ENCODE results near the gene FTCD. TPM values are rescaled to one million over a fixed set of nuclear protein-coding genes. Genes with fewer than 3 reads are reported as not detected.
A peak's percentile ranks its signal among the peaks of the same experiment; 100 is the strongest.

FTCD gene
- total RNA-seq, 4 donors from 2014 or later = not detected

DNA sequence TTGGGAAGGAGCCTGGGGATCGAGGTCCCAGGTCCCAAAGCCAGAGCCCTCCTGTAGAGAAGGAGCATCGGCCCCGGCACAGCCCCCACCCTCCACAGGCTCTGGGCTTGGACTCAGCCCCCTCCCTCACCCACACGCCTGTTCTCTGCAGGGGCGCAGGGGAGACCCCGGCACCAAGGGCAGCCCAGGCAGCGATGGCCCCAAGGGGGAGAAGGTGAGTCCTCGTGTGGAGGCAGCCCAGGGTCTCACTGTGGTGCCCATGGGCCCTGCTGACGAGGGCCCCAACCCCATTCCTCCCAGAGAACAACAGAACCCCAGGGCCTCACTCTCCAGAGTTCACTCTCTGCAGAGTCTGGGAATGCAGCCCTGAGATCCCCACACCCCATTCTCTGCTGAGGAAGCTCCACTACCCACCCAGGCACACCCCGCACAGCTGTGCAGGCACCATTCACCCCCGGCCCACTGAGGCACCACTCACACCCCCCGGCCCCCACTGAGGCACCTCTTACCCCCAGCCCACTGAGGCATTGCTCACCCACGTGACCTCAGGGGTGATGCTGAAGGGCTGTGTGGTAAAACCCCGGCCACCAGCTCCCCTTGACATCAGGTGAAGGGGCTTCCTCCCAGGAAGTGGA is 35.6 kb downstream of the FTCD start:
- Histone ChIP-seq H3K27ac (no peak overlapping the region), H3K27me3 (no peaks in the 10 kb centered on the region), H3K4me1 (peaks cover 6% of the 10 kb centered on the region), H3K36me3 (peaks cover 84% of the 10 kb centered on the region), H3K9me3 (no peaks in the 10 kb centered on the region), H3K4me3 (no peak overlapping the region)
- WGBS = 86% methylated on average over 9 of the region's 14 CpGs
- TF ChIP-seq POLR2AphosphoS5 (IDR thresholded peaks at IDR 0.05) (no peak), POLR2A (IDR thresholded peaks at IDR 0.05) (no peak), EP300 (IDR thresholded peaks at IDR 0.05) (no peak)
- TF ChIP-seq, protein P1, sequence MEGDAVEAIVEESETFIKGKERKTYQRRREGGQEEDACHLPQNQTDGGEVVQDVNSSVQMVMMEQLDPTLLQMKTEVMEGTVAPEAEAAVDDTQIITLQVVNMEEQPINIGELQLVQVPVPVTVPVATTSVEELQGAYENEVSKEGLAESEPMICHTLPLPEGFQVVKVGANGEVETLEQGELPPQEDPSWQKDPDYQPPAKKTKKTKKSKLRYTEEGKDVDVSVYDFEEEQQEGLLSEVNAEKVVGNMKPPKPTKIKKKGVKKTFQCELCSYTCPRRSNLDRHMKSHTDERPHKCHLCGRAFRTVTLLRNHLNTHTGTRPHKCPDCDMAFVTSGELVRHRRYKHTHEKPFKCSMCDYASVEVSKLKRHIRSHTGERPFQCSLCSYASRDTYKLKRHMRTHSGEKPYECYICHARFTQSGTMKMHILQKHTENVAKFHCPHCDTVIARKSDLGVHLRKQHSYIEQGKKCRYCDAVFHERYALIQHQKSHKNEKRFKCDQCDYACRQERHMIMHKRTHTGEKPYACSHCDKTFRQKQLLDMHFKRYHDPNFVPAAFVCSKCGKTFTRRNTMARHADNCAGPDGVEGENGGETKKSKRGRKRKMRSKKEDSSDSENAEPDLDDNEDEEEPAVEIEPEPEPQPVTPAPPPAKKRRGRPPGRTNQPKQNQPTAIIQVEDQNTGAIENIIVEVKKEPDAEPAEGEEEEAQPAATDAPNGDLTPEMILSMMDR (IDR thresholded peaks at IDR 0.05) = no peak
- DNase-seq (ENCODE audit: low spot score in 2 of 2) = peak; percentile 43 to 77

DNA sequence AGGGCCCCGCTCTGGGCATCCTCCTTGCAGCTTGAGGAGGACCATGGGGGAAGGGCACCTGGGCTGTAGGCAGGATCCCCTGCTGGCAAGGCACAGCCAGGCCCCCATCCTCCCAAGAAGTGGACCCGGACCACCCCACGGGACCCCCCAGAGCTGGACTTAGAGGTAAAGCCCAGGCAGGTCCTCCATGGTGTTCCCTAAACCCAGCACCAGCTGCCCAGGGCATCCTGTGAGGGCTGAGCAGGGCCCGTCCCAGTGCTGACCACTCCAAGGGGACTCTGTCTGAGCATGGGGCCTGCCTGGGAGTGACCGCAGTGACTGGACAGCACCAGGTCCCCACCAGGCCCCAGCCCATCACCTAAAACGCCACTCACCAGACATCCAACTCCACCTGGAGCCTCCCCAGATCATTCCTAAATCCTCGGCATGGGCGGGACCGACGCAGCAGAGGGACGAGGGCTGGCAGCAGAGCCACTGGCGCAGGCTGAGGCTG is 36.2 kb downstream of the FTCD start:
- WGBS = no CpG with 5 or more reads among the region's 12 CpGs
- Histone ChIP-seq H3K4me1 (peaks cover 6% of the 10 kb centered on the region), H3K4me3 (no peak overlapping the region), H3K27me3 (no peaks in the 10 kb centered on the region), H3K9me3 (no peaks in the 10 kb centered on the region), H3K27ac (no peak overlapping the region), H3K36me3 (peaks cover 80% of the 10 kb centered on the region)
- DNase-seq (ENCODE audit: low spot score in 2 of 2) = peak; percentile 57 to 81
- TF ChIP-seq POLR2A (IDR thresholded peaks at IDR 0.05) = no peak
- TF ChIP-seq, protein P1 (IDR thresholded peaks at IDR 0.05) = no peak
- TF ChIP-seq POLR2AphosphoS5 (IDR thresholded peaks at IDR 0.05) = no peak
- TF ChIP-seq EP300 (IDR thresholded peaks at IDR 0.05) = no peak

DNA sequence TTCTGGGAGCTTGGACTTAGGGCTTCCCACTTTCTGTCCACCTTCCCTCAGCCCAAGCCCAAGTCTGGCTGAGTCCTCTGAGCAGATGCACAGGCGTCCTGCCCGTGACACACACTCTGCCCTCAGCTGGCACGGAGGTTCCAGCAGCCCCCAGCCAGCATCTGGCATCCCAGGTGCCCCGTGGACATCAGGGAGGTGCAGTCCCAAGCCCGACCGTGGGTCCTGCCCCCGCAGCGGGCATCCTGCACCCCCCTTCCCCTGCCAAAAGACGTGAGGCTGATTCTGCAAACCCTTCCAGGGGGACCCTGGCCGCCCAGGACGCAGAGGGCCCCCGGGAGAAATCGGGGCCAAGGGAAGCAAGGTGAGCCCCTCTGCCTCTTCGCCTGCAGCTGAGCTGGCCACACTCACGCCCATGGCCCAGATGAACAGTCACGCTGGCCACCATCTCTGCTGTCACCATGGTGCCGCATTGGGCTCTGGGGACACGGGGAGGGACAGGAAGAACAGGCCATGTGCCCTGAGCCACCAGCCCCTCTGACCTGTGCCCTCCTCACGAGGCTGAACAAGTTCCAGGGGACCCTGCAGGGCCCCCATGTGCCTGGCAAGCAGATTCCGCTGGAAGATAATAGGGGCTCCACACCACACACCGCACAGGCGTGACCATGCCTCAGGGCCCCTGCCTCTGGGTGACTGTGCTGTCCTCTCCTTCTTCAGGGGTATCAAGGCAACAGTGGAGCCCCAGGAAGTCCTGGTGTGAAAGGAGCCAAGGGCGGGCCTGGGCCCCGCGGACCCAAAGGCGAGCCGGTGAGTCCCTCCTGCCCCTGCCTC is 36.8 kb downstream of the FTCD start:
- Histone ChIP-seq H3K4me1 (peaks cover 6% of the 10 kb centered on the region), H3K9me3 (no peaks in the 10 kb centered on the region), H3K27ac (no peak overlapping the region), H3K4me3 (no peak overlapping the region), H3K36me3 (peaks cover 85% of the 10 kb centered on the region), H3K27me3 (no peaks in the 10 kb centered on the region)
- TF ChIP-seq, protein P1 (IDR thresholded peaks at IDR 0.05) = no peak
- no peak for TF ChIP-seq POLR2A (IDR thresholded peaks at IDR 0.05)
- no peak for TF ChIP-seq EP300 (IDR thresholded peaks at IDR 0.05)
- no peak for TF ChIP-seq POLR2AphosphoS5 (IDR thresholded peaks at IDR 0.05)
- WGBS = 86% methylated on average over 9 of the region's 27 CpGs
- DNase-seq (ENCODE audit: low spot score in 2 of 2) = peak; percentile 60 to 76

DNA sequence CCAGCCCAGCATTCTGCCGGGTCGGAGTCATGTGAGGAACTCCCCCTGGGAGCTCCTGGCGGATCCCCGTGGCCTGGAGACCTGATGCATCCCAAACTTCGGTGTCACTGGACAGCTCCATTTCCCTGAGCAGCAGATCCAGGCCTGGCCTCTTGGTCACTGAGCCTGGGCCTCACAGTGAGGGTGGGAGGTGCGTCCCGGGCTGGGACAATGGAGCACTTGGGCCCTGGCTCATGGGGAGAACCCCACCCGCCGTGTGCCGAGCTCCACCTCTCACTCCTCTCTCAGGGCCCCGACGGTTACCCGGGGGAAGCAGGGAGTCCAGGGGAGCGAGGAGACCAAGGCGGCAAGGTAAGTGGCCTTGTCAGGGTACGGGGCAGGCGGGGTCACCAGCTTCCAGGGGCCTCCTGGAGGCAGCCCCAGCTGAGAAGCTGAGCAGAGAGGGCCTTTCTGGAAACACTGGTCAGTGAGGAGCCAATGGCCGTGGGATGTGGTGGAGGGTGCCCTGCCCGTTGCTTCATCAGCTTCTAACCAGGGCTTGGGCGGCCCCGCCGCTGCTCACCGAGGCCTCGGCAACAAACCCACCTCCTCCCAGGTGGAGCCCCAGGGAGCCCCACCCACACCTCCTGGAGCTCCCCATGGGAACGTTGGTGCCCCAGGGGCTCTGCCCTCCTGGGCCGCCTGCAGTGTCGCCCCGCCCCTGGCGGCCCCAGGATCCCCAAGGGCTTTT is 37.6 kb downstream of the FTCD start:
- H3K36me3 ChIP-seq = peaks cover 87% of the 10 kb centered on the region
- WGBS = 88% methylated on average over 14 of the region's 29 CpGs
- no peaks in the 10 kb centered on the region for H3K27me3 ChIP-seq
- peaks cover 6% of the 10 kb centered on the region for H3K4me1 ChIP-seq
- H3K4me3 ChIP-seq = no peak overlapping the region
- no peaks in the 10 kb centered on the region for H3K9me3 ChIP-seq
- peak; percentile 57 to 77 for DNase-seq (ENCODE audit: low spot score in 2 of 2)
- TF ChIP-seq POLR2AphosphoS5 (IDR thresholded peaks at IDR 0.05) = no peak
- no peak for TF ChIP-seq EP300 (IDR thresholded peaks at IDR 0.05)
- TF ChIP-seq POLR2A (IDR thresholded peaks at IDR 0.05) = no peak
- TF ChIP-seq, protein P1 (IDR thresholded peaks at IDR 0.05) = no peak
- no peak overlapping the region for H3K27ac ChIP-seq

Measured in suprapubic skin (tissue), 4 donors.